HCEC 1CT (cell line): ENCODE data around the gene CCND1.
"Not testable (repeated sequence)": the region's sequence is repeated elsewhere in the genome, so short reads cannot be mapped to it uniquely, and the experiment has no call there.

Source experiments
- DNase-seq: peaks from one replicate; pipeline ENCODE4 v3.0.0-alpha.2; 2017

CCND1 gene

GRCh38 chr11:69694781-69695180 is 53.8 kb downstream of the CCND1 start:
- DNase-seq = no peak

GRCh38 chr11:69695581-69695980 is 54.6 kb downstream of the CCND1 start:
- no peak for DNase-seq

GRCh38 chr11:69695995-69696394 is 55.0 kb downstream of the CCND1 start:
- DNase-seq = not testable (repeated sequence)

- no peak for DNase-seq
Observed at GRCh38 chr11:69696749-69697468, 56.0 kb downstream of the CCND1 start.

GRCh38 chr11:69697469-69697843 is 56.5 kb downstream of the CCND1 start:
- no peak for DNase-seq

GRCh38 chr11:69697861-69698260 is 56.9 kb downstream of the CCND1 start:
- DNase-seq = no peak

GRCh38 chr11:69698362-69698761 is 57.4 kb downstream of the CCND1 start:
- DNase-seq = no peak

- DNase-seq = no peak
Observed at GRCh38 chr11:69699213-69699612, 58.3 kb downstream of the CCND1 start.

- peak; percentile 22 for DNase-seq
Observed at GRCh38 chr11:69700278-69701140, 59.6 kb downstream of the CCND1 start.

- DNase-seq = no peak
Observed at GRCh38 chr11:69702239-69702691, 61.3 kb downstream of the CCND1 start.

GRCh38 chr11:69702769-69703452 is 62.0 kb downstream of the CCND1 start:
- DNase-seq = no peak

GRCh38 chr11:69703453-69703767 is 62.5 kb downstream of the CCND1 start:
- DNase-seq = no peak
